B cell (primary cell): ENCODE data around the gene LSS. TPM values are rescaled to one million over a fixed set of nuclear protein-coding genes. Genes with fewer than 3 reads are reported as not detected.

ENCODE experiments used
- ATAC-seq: fragments of 200-7000 bp; cut with Tn5 transposase; one replicate; pipeline ENCODE4 v1.10.0; 2021; ENCODE audit warnings: low read depth, mild to moderate bottlenecking, moderate number of reproducible peaks, moderate library complexity
- CTCF ChIA-PET: fragments of 350-600 bp; sonication (Branson Sonifier 250); formaldehyde crosslinking; loops from one replicate; lab custom pipeline; 2021; ENCODE audit warnings: antibody characterized with exemption, inconsistent platforms; lab: Charles Lee
- POLR2A ChIA-PET: fragments of 350-600 bp; sonication (Branson Sonifier 250); formaldehyde crosslinking; loops from one replicate; lab custom pipeline; 2021; ENCODE audit warnings: antibody characterized with exemption; lab: Charles Lee
- DNase-seq: peaks from one replicate; pipeline ENCODE4 v3.0.0; 2013
- H2AFZ ChIP-seq: 2 replicates; pipeline ENCODE4 v1.6.1; 2012; ENCODE audit warnings: mild to moderate bottlenecking, low read depth, low read length; ENCODE audit not compliant: insufficient read depth, poor library complexity, severe bottlenecking
- H3K27ac ChIP-seq, 2 donors: 1 replicate in 1 of 2; 2 replicates in 1 of 2; pipeline ENCODE4 v1.5.1; 2012 to 2013; ENCODE audit warnings: low read length in 2 of 2, mild to moderate bottlenecking in 2 of 2, moderate library complexity in 1 of 2
- H3K27me3 ChIP-seq, 4 experiments: fragments of 200-600 bp in 1 of 4; sonication (generic) in 1 of 4; replicated peaks in 1 of 4; 1 replicate in 2 of 4; 2 replicates in 2 of 4; pipeline versions ENCODE4 v1.6.1 to v1.7.0; 2013 to 2016; ENCODE audit warnings: low read length in 3 of 4, mild to moderate bottlenecking in 2 of 4, mixed read lengths in 1 of 4, moderate library complexity in 1 of 4; ENCODE audit not compliant: insufficient read depth in 4 of 4, control insufficient read depth in 3 of 4; ENCODE audit errors: control extremely low read depth in 1 of 4
- H3K36me3 ChIP-seq, 2 experiments: replicated peaks in 1 of 2; 1 replicate in 1 of 2; 2 replicates in 1 of 2; pipeline versions ENCODE4 v1.6.1 to v1.7.1; 2013; ENCODE audit warnings: low read length in 1 of 2; ENCODE audit not compliant: insufficient read depth in 2 of 2, control insufficient read depth in 1 of 2; ENCODE audit errors: control extremely low read depth in 1 of 2, extremely low read depth in 1 of 2
- H3K4me1 ChIP-seq, 2 donors: fragments of 200-600 bp in 1 of 2; sonication (generic) in 1 of 2; 1 replicate in 1 of 2; 2 replicates in 1 of 2; pipeline versions ENCODE4 v1.5.1 to v1.6.1; 2013 to 2017; ENCODE audit warnings: low read length in 2 of 2; ENCODE audit not compliant: control insufficient read depth in 2 of 2, insufficient read depth in 2 of 2
- H3K4me2 ChIP-seq: replicated peaks from 2 replicates; pipeline ENCODE3; 2012; ENCODE audit warnings: mild to moderate bottlenecking, low read depth, low read length; ENCODE audit not compliant: poor library complexity, severe bottlenecking
- H3K4me3 ChIP-seq, 5 experiments: fragments of 200-600 bp in 1 of 5; sonication (generic) in 1 of 5; 1 replicate in 3 of 5; 2 replicates in 2 of 5; pipeline versions ENCODE4 v1.5.1 to v1.7.0; 2011 to 2016; ENCODE audit warnings: low read length in 4 of 5, mild to moderate bottlenecking in 4 of 5, low read depth in 2 of 5, control low read depth in 1 of 5, moderate library complexity in 1 of 5; ENCODE audit not compliant: insufficient read depth in 1 of 5; ENCODE audit errors: control extremely low read depth in 1 of 5, extremely low read depth in 1 of 5
- H3K79me2 ChIP-seq: fragments of 200-600 bp; sonication (generic); one replicate; pipeline ENCODE4 v1.6.0; 2016; ENCODE audit warnings: low read length; ENCODE audit not compliant: control insufficient read depth, insufficient read depth
- H3K9ac ChIP-seq: fragments of 200-600 bp; sonication (generic); 2 replicates; pipeline ENCODE4 v1.6.1; 2017; ENCODE audit warnings: mild to moderate bottlenecking, low read length, moderate library complexity
- H3K9me3 ChIP-seq, 3 donors: one replicate each; pipeline versions ENCODE4 v1.6.1 to v1.7.1; 2013; ENCODE audit warnings: low read length in 2 of 3; ENCODE audit not compliant: control insufficient read depth in 2 of 3, insufficient read depth in 1 of 3; ENCODE audit errors: control extremely low read depth in 1 of 3
- H4K20me1 ChIP-seq: 2 replicates; pipeline ENCODE4 v1.6.0; 2012; ENCODE audit warnings: mild to moderate bottlenecking, low read length; ENCODE audit not compliant: insufficient read depth, control insufficient read depth, poor library complexity, severe bottlenecking
- H3K27ac Mint-ChIP-seq: one replicate; pipeline ENCODE4 v1.8.0; 2021; ENCODE audit warnings: mixed read lengths
- H3K27me3 Mint-ChIP-seq: one replicate; pipeline ENCODE4 v1.8.0; 2021; ENCODE audit warnings: mixed read lengths
- H3K4me1 Mint-ChIP-seq: one replicate; pipeline ENCODE4 v1.8.0; 2021; ENCODE audit warnings: mixed read lengths
- H3K4me3 Mint-ChIP-seq: one replicate; pipeline ENCODE4 v1.8.0; 2021; ENCODE audit warnings: mixed read lengths
- H3K9me3 Mint-ChIP-seq: one replicate; pipeline ENCODE4 v1.8.0; 2022; ENCODE audit warnings: mixed read lengths; ENCODE audit not compliant: insufficient read depth
- EZH2 ChIP-seq: IDR thresholded peaks from 2 replicates; pipeline ENCODE4 v1.6.1; 2012; ENCODE audit warnings: borderline replicate concordance, low read depth, mild to moderate bottlenecking, moderate library complexity, low read length; ENCODE audit not compliant: insufficient read depth, poor library complexity, severe bottlenecking
- WGBS: methylation state at CpG from one replicate; pipeline ENCODE4 v1.1.5; 2013; ENCODE audit warnings: missing lambda C conversion rate; ENCODE audit not compliant: insufficient coverage; 5-methylcytosine and 5-hydroxymethylcytosine counted together
- intact Hi-C: fragments of 100-400 bp; cut with micrococcal nuclease; formaldehyde crosslinking; loops from one replicate; pipeline ENCODE4 v1.10.0; 2022
- polyA plus RNA-seq: library from polyadenylated mRNA; depleted of rRNA; stranded (reverse); fragments of >200 nt; gene quantifications from 2 replicates; pipeline ENCODE4 v1.2.3, GENCODE V29; 2012
- total RNA-seq, 2 donors: library from RNA; stranded (reverse); fragments of 120-200 nt in 1 of 2; gene quantifications; 1 replicate in 1 of 2; 2 replicates in 1 of 2; pipeline versions ENCODE4 v1.2.3 to v1.2.4, GENCODE V29; 2013 to 2022
- TF ChIP-seq, protein P1 (sequence below): fragments of 200-600 bp; IDR thresholded peaks from one replicate; pipeline ENCODE4 v1.8.0; 2022; ENCODE audit warnings: antibody characterized with exemption, mild to moderate bottlenecking

LSS gene
- total and polyA plus RNA-seq, 2 donors (not counting 1 experiment from before 2014, with no cell fraction given), result 30.2 to 58.1 TPM

DNA sequence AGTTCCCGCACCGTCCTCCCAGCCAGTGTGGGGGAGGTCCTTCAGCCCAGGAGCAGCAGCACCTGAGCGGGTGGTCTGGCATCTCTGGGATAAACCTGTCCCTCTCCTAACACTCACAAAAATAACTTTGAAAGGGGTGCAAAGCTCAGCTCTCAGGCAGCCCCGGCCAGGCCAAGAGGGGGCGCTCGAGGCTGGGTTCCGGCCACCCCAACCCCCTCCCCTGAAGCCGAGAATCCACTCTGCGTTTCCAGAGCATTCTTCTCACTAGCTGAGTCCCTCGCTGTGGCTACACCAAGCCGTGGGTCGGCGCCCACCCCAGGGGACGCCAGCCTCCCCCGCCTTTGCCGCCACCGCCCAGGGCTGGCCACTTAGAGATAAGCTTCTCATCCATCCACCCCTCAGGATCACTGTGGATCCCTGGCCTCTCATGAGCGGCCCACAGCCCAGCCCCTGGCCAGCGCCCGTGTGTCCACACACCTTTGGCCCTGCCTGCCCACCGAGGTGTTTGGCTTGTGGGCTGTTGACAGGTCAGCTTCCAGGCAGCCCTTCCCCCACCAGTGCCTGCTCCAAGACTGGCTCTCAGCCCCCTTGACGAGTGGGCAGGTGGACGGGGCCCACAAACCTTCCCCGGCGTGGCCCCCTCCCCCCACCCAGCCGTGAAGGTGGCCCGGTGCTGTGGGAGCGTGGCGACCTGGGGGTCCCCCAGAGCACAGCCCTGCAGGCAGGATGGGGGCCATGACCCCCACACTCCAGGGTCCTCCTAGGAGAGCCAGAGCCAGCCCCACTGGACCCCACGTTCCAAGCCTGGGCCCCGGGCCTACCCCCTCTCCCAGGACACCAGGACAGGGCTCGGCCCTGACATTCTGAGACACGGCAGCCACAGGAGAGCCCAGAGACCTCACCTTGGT lies 75.1 kb downstream of the LSS start:
- intact Hi-C loops, result no loop called here
- Histone ChIP-seq H3K9ac (no peak overlapping the region), H3K9me3 (no peaks in the 10 kb centered on the region), H3K4me3 (no peak overlapping the region), H3K36me3 (no peaks in the 10 kb centered on the region), H3K4me1 (peaks cover 0 to 5% of the 10 kb centered on the region in 2 donors), H3K79me2 (no peaks in the 10 kb centered on the region), H2AFZ (no peak overlapping the region), H3K27ac (no peak overlapping the region), H3K27me3 (no peaks in the 10 kb centered on the region), H4K20me1 (no peaks in the 10 kb centered on the region), H3K4me2 (peak overlapping the region; percentile 3)
- H3K4me1 Mint-ChIP-seq, result no peaks in the 10 kb centered on the region
- ATAC-seq (peak; percentile 41), DNase-seq (peak; percentile 30)
- H3K4me3 Mint-ChIP-seq, result no peak overlapping the region
- POLR2A ChIA-PET, result no interaction called here
- 46% methylated on average over 29 of the region's 33 CpGs for WGBS
- H3K27ac Mint-ChIP-seq, result no peak overlapping the region
- CTCF ChIA-PET, result interaction anchor here (0.9 to 2.9 kb wide), 2 partner anchors 10 to 75 kb away, joined by 3 to 12 read pairs; partner anchors contain the start of gene LSS
- TF ChIP-seq EZH2, result no peak
- TF ChIP-seq, protein P1, sequence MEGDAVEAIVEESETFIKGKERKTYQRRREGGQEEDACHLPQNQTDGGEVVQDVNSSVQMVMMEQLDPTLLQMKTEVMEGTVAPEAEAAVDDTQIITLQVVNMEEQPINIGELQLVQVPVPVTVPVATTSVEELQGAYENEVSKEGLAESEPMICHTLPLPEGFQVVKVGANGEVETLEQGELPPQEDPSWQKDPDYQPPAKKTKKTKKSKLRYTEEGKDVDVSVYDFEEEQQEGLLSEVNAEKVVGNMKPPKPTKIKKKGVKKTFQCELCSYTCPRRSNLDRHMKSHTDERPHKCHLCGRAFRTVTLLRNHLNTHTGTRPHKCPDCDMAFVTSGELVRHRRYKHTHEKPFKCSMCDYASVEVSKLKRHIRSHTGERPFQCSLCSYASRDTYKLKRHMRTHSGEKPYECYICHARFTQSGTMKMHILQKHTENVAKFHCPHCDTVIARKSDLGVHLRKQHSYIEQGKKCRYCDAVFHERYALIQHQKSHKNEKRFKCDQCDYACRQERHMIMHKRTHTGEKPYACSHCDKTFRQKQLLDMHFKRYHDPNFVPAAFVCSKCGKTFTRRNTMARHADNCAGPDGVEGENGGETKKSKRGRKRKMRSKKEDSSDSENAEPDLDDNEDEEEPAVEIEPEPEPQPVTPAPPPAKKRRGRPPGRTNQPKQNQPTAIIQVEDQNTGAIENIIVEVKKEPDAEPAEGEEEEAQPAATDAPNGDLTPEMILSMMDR, result peak; percentile 58
- H3K27me3 Mint-ChIP-seq, result no peaks in the 10 kb centered on the region
- no peaks in the 10 kb centered on the region for H3K9me3 Mint-ChIP-seq

DNA sequence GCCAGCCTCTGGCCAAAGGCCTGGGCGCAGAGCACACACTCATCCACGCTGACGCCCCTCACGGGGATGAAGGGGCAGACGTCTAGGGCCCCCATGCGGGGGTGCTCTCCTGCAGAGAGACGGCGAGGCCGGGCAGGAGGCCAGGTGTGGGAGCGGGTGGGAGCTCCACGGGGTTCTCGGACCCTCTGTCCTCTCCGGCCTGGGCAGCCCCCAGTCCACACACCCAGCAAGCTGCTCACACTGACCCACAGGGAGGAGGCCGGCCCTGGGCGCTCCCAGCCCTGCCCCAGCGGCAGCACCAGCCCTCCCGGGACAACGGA lies 75.7 kb downstream of the LSS start:
- CTCF ChIA-PET, result interaction anchor here (0.6 to 2.9 kb wide), 3 partner anchors 10 to 407 kb away, joined by 3 to 12 read pairs (median 3); partner anchors contain the start of gene LSS
- no peak overlapping the region for H3K27ac Mint-ChIP-seq
- H3K4me3 Mint-ChIP-seq, result no peak overlapping the region
- H3K27ac ChIP-seq, result no peak overlapping the region
- intact Hi-C loops, result no loop called here
- H3K36me3 ChIP-seq, result no peaks in the 10 kb centered on the region
- POLR2A ChIA-PET, result no interaction called here
- H4K20me1 ChIP-seq, result no peaks in the 10 kb centered on the region
- H3K9me3 ChIP-seq, result no peaks in the 10 kb centered on the region
- H3K9ac ChIP-seq, result no peak overlapping the region
- no peak for TF ChIP-seq EZH2
- TF ChIP-seq, protein P1, result no peak
- no peaks in the 10 kb centered on the region for H3K79me2 ChIP-seq
- no peak overlapping the region for H2AFZ ChIP-seq
- H3K27me3 Mint-ChIP-seq, result no peaks in the 10 kb centered on the region
- H3K4me2 ChIP-seq, result peak overlapping the region; percentile 3
- no peak for DNase-seq
- H3K4me1 Mint-ChIP-seq, result no peaks in the 10 kb centered on the region
- no peaks in the 10 kb centered on the region for H3K9me3 Mint-ChIP-seq
- H3K4me1 ChIP-seq, result peaks cover 0 to 5% of the 10 kb centered on the region in 2 donors
- no peaks in the 10 kb centered on the region for H3K27me3 ChIP-seq
- 68% methylated on average over 18 of the region's 18 CpGs for WGBS
- no peak overlapping the region for H3K4me3 ChIP-seq
- ATAC-seq, result no peak
